CD4-positive, alpha-beta T cell treated with Interleukin-4 for 4 hours (primary cell): ENCODE data around the gene ZIC2.
"Not testable (repeated sequence)": the region's sequence is repeated elsewhere in the genome, so short reads cannot be mapped to it uniquely, and the experiment has no call there.

Source experiments
- DNase-seq: peaks from one replicate; pipeline ENCODE4 v3.0.0-alpha.2; 2020

Gene ZIC2

GRCh38 chr13:100032642-100033041 is 51.1 kb downstream of the ZIC2 start:
- not testable (repeated sequence) for DNase-seq

GRCh38 chr13:100035936-100036335 is 54.4 kb downstream of the ZIC2 start:
- no peak for DNase-seq
